Frontal cortex (tissue), 4 donors: ENCODE data around the gene ZNF217. TPM values are rescaled to one million over a fixed set of nuclear protein-coding genes. Genes with fewer than 3 reads are reported as not detected.
"Not testable (repeated sequence)": the region's sequence is repeated elsewhere in the genome, so short reads cannot be mapped to it uniquely, and the experiment has no call there.

ENCODE experiments used
- DNase-seq, 2 donors: peaks; one replicate each; pipeline ENCODE4 v3.0.0; 2012; ENCODE audit warnings: low spot score in 2 of 2
- FAIRE-seq: peaks from 2 replicates; lab custom pipeline; 2012; peaks lifted over from hg19 to GRCh38; lab: Jason Lieb, UNC
- total RNA-seq: library from RNA; depleted of rRNA; stranded (reverse); fragments of >200 nt; gene quantifications from one replicate; pipeline ENCODE4 v1.2.3, GENCODE V29; 2014
- donor health status: control.
- donor health status: control.
- donor health status: control.

The ZNF217 gene
- total RNA-seq, 1 donor from 2014 or later = 4.1 TPM

DNA sequence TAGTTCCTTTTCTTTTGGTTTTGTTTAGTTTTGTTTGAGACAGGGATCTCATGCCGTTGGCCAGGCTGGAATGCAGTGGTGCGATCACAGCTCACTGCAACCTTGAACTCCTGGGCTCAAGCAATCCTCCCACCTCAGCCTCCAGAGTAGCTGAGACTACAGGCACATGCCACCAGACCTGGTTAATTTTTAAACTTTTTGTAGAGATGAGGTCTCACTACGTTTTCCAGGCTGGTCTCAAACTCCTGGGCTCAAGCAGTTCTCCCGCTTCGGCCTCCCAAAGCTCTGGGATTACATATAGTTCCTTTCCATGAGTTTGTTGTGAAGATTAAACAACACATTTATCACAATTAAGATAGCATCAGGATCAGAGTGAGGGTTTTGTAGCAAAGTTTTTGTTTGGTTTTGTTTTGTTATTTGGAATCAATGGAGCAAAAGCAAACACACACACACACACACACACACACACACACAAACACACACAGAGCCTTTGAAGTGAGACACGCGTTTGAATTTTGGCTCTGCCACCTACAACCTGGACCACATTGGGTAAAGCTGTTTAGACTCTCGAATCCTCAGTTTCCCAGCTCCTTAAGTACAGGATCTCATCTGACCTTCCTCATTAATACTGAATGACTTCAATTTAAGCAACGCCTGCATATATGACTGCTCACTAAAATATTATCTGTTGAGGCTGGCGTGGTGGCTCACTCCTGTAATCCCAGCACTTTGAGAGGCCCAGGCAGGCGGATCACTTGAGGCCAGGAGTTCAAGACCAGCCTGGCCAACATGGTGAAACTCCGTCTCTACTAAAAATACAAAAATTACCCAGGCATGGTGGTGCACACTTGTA lies 41.7 kb downstream of the ZNF217 start:
- not testable (repeated sequence) for FAIRE-seq, DNase-seq

DNA sequence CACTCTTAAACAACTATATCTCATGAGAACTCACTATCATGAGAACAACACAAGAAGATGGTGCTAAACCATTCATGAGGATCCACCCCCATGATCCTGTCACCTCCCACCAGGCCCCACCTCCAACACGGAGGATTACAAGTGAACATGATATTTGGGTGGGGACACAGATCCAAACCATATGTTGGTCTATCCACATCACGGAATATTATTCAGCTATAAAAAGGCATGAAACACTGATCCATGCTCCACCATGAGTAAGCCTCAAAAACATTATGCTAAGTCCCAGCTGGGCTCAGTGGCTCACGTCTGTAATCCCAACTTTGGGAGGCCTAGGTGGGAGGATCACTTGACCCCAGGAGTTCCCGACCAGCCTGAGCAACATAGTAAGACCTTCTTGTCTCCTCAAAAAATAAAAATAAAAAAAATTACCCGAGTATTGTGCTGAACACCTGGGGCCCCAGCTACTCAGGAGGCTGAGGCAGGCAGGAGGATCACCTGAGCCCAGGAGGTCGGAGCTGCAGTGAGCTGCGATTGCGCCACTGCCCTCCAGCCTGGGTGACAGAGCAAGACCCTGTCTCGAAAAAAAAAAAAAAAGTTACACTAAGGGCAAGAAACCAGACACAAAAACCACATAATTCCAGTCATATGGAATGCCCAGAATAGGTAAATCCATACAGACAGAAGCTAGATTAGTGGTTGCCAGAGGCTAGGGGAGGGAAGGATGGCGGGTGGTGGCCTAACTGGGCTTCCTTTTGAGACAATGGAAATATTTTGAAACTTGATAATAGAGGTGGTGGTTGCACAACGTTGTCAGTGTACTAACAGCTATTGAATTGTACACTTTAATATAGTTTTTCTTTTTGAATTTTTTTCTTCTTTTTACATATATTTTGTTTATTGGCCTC lies 43.1 kb downstream of the ZNF217 start:
- no peak for DNase-seq
- FAIRE-seq = no peak

DNA sequence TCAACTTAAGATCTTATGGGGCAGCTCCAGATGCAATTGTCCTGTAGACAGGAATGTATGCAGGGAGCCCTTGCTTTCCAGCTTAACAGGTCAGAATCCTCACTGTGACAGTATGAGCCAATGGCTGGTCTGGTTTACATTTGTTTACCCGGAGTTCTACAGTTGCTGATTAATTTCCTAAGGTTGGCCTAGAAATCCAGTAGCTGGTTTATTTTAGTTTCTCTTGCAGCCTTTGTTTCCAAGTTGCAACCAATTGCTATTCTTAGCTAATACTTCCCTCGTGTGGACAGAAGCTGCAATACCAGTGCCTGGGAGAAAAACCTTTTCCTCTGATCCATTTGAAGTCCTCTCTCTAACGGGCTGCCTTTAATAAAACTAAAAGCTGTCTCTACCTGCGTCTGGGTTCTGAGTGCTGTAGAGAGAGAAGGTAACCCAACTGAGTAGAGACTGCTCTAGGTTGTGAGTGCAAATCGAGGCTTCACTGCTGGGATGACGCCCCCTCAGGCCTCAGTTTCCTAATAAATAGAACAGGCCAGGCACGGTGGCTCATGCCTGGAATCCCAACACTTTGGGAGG lies 45.9 kb downstream of the ZNF217 start:
- no peak for FAIRE-seq

DNA sequence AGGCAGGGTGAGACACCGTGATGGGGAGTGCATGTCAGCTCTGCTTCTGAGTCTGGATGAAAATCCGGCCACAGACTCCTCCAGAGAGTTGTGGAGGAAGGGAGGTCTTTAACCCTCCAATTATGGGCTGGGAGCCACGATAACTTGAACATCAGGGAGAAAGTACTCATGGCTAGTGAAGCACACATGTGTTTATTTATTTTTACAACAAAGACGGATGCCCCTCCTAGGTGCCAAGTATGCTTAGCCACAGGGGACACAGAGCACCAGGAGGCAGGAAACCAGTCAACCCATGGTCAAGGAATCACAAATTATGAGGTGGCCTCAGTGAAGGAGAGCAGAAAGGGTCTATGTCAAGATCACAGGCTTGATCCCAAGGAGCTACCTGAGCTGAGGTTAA lies 54.1 kb downstream of the ZNF217 start:
- no peak for DNase-seq
- no peak for FAIRE-seq

More for the DNA sequence above, 45.9 kb downstream of the ZNF217 start:
- DNase-seq = peak; percentile 38 to 73

DNA sequence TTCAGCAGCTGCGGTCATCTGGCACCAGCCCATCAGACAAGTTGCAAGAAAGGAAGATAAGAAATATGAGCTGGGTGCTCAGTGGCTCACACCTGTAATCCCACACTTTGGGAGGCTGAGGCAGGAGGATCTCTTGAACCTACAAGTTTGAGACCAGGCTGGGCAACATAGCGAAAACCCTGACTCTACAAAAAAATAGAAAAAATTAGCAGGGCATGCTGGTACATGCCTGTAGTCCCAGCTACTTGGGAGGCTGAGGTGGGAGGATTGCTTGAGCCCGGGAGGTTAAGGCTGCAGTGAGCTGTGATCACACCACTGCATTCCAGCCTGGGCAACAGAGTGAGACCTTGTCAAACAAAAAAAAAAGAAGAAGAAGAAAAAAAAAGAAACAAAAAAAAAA lies 57.3 kb downstream of the ZNF217 start:
- not testable (repeated sequence) for DNase-seq, FAIRE-seq

DNA sequence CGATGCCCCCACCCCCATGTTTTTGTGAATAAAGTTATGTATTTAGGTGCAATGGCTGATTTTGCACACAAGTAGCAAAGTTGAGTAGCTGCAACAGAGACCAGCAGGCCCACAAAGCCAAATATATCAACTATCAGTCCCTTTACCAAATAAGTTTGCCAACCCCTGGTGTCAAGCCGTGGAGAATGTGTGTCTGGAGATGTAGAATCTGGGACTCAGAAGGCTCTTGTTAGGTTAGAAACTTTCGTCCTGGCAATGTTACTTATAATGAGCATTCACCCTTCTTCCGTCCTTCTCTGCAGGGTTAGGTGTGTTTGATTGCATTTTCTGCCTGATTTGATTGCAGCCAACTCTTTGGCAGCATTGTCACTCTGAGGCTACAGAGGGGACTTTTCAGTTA lies 57.8 kb downstream of the ZNF217 start:
- FAIRE-seq = no peak
- DNase-seq = no peak

DNA sequence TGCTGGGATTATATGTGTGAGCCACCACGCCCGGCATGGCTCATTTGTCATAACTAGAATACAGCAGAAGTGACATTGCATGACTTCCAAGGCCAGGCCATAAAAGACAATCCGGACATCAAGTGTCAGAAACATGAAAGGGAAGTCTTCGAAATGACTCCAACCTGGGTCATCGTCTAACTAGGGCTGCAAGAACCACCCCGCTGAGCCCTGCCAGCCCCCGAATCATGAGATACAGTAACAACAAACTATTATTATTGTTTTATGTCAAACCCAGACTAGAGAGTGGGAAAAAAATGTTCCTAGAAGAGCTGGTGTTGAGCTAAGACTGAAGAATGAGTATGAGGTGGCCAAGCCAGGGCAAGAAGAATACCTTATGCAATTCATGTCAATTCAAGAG lies 59.6 kb downstream of the ZNF217 start:
- FAIRE-seq (no peak), DNase-seq (no peak)

DNA sequence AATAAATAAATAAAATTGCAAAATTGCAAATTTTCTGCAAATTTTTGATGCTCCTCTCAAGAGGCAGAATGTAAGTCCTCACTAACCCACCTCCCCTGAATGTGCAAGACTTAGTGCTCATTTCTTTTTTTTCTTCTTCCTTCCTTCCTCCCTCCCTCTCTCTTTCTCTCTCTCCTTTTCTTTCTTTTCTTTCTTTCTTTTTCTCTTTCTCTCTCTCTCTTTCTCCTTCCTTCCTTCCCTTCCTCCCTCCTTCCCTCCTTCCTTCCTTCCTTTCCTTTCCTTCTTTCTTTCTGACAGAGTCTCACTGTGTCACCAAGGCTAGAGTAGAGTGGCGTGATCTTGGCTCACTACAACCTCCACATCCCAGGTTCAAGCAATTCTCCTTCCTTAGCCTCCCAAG lies 60.1 kb downstream of the ZNF217 start:
- FAIRE-seq = no peak

DNA sequence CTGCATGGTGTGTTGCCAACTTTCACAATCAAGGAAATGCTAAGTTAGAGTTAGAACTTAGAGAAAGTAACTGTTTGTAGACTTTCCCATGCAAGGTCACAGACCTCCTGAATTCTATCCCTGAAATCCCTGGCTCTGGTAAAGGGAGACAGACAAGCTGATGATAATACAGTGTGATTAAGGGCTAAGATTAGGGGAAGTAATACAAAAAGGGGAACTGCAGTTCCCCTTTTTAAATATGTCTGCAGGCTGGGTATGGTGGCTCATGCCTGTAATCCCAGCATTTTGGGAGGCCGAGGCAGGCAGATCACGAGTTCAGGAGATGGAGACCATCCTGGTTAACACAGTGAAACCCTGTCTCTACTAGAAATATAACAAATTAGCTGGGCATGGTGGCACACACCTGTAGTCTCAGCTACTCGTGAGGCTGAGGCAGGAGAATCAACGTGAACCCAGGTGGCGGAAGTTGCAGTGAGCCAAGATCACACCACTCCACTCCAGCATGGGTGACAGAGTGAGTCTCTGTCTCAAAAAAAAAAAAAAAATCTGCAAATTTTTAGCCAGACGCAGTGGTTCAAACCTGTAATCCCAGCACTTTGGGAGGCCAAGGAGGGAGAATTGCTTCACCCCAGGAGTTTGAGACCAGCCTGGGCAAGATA lies 60.9 kb downstream of the ZNF217 start:
- not testable (repeated sequence) for FAIRE-seq, DNase-seq

More for the DNA sequence above, 60.1 kb downstream of the ZNF217 start:
- no peak for DNase-seq

DNA sequence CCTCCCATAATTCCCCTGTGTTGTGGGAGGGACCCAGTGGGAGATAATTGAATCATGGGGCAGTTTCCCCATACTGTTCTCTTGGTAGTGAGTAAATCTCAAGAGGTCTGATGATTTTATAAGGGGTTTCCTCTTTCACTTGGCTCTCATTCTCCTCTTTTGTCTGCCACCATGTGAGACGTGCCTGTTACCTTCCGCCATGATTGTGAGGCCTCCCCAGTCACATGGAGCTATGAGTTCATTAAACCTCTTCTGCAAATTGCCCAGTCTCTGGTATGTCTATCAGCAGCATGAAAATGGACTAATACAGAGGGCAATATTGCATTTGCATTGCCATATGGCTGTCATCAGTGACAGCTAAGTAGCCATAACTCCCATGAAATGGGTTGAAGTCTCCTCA lies 63.2 kb downstream of the ZNF217 start:
- no peak for DNase-seq
- FAIRE-seq = no peak

DNA sequence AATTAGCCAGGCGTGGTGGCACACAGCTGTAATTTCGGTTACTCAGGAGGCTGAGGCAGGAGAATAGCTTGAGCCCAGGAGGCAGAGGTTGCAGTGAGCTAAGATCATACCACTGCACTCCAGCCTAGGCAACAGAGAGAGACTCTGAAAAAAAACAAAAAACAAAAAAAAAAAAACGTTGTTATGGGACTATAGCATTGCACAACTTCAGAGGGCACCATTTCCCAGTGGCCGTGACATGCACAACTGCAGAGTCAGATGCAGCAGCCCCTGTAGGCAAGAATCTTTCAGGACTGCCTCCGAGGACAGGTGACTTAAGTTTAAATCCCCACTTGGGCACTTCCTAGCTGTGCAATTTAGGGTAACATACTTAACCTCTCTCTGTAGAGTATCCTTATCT lies 64.0 kb downstream of the ZNF217 start:
- no peak for FAIRE-seq
- no peak for DNase-seq

DNA sequence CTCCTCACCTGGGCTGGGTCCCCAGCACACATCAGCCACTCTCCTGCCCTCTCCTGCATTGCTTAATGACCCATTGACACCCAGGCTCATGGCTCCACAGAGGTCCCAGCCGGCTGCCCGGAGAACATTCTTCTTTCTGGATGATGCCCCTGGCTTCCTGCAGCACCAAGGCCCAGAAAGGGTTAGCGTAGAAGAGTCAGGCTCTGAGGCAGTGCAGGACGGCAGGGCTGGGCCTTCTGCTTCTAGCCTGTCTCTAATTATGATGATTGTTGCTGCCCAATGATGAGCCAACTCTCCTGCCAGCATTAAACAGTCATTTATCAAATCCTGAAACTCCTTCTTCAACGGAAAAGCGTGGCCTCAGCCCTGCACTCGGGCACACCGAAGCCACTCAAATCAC lies 66.4 kb downstream of the ZNF217 start:
- FAIRE-seq (no peak), DNase-seq (no peak)

DNA sequence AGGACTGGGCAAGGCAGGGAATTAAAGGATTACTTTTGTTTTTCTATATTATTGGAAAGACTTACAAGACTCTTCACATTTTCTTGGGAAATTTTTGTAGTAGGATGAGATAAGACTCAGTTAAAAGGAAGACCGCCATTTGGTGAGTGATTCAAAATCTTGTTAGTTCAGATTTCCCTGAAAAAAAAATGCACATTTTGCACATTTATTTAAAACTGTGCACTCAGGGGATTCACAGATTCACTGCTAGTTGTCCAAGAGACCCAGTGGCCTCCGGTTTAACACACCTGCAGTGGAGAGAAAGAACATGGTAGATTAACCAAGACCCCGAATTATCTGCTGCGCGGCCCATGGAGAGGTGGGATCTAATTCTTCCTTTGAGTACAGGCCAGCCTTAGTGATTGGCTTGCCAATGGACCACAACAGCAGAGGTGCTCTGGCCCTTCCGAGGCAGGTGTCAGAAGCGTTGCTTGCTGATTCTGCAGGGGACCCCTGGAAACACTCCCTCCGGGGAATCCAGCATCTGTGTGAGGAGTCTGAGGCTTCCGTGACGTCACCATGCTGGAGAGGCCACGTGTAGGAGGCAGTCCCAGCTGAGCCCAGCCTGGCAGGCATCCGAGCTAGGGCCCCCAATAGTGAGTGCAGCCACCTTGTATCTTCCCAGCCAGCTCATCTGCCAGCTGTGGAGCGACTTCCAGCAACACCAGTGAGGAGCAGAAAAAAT lies 68.9 kb downstream of the ZNF217 start:
- FAIRE-seq (no peak), DNase-seq (no peak)

DNA sequence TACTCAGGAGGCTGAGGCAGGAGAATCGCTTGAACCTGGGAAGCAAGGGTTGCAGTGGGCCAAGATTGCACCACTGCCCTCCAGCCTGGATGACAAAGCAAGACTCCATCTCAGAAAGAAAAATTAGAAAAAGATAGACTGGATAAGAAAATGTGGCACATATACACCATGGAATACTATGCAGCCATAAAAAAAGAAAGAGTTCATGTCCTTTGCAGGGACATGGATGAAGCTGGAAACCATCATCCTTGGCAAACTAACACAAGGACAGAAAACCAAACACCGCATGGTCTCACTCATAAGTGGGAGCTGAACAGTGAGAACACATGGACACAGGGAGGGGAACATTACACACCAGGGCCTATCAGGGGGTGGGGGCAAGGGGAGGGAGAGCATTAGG lies 70.0 kb downstream of the ZNF217 start:
- DNase-seq, FAIRE-seq: not testable (repeated sequence)

DNA sequence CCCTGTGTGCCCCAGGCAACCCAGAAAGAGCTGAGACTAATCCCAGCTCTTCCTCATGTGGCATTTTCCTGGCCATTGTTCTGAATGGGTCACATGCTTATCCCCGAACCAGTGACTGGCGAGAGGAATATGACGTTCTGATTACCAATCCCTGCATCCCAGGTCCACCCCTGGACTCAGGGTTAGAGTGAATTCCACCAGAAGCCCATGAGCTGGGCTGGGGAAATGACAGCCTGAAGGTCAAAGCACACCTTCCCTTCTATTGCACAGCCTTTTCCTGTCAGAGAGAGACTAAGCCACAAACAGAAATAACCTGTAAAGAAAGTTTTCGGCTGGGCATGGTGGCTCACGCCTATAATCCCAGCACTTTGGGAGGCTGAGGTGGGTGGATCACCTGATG lies 70.9 kb downstream of the ZNF217 start:
- DNase-seq = no peak
- FAIRE-seq = no peak

DNA sequence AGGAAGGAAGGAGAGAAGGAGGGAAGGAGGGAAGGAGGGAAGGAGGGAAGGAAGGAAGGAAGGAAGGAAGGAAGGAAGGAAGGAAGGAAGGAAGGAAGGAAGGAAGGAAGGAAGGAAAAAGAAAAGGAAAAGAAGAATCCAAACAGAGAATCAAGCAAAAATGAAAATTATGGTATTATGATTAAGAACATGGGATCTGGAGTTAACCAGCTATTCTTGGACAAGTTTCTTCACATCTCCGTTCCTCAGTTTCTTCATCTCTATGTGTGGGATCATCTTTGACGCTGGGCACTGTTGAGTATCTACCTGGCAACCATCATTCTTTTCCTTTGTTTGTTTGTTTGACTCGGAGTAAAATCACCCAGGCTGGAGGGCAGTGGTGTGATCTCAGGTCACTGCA lies 71.6 kb downstream of the ZNF217 start:
- no peak for FAIRE-seq

DNA sequence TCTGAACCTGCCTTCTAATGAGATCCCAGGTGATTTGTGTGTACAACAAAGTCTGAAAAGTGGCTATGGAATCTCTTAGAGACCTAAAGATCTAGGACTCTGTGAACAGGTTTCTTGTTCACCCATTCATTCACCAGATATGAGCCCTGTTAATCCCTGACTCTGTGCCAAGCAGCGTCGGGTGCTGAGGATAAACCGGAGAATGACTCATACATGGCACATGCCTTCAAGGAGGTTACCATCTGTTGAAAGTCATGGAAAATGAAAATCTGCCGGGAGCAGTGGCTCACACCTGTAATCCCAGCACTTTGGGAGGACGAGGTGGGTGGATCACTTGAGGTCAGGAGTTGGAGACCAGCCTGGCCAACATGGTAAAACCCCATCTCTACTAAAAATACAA lies 72.2 kb downstream of the ZNF217 start:
- not testable (repeated sequence) for FAIRE-seq, DNase-seq

More for the DNA sequence above, 71.6 kb downstream of the ZNF217 start:
- no peak for DNase-seq

DNA sequence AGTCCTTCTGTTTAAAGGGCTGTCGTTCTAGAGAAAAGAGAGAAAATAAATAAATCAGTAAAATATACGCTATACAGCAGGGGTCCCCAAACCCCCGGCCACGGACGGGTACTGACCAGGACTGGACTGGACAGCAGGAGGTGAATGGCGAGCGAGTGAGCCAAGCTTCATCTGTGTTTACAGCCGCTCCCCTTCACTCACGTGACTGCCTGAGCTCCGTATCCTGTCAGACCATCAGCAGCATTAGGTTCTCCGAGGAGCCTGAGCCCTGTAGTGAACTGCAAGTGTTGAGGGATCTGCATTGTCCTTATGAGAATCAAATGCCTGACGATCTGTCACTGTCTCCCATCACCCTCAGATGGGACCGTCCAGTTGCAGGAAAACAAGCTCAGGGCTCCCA lies 76.5 kb downstream of the ZNF217 start:
- DNase-seq (no peak), FAIRE-seq (no peak)
